ENCODE measurements around the gene HIBADH.

The HIBADH gene

GRCh38 chr7:27478556-27478955, 184.1 kb downstream of the HIBADH start:
- H3K36me3 Mint-ChIP-seq, result no peaks in the 10 kb centered on the region
- no peaks in the 10 kb centered on the region for H3K9me3 Mint-ChIP-seq
- no peak overlapping the region for H3K27ac Mint-ChIP-seq
- H3K27me3 Mint-ChIP-seq, result peaks cover 3% of the 10 kb centered on the region
- H3K4me1 Mint-ChIP-seq, result no peaks in the 10 kb centered on the region
- CTCF ChIA-PET, result no interaction called here
- DNase-seq, result no peak
- H3K4me3 Mint-ChIP-seq, result no peak overlapping the region

DNA sequence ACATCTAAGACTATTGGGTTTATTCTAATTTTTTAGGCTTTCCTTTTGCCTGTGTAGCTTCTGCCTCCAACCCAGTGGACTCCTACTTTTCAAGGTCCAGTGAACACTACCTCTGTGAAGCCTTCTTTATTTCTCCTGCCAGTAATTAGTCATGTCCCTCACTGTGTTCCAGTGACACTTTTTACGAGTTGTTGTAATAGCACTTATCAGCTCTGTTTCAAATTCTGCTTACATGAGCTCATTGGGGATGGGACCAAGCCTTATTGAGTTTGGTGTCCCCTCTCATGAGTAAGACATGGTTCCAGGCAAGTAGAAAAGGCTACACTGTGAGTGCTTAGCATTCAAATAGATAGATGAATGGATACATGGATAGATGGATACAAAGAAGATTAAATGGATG, 184.6 kb downstream of the HIBADH start:
- CTCF ChIA-PET, result no interaction called here
- DNase-seq, result no peak

DNA sequence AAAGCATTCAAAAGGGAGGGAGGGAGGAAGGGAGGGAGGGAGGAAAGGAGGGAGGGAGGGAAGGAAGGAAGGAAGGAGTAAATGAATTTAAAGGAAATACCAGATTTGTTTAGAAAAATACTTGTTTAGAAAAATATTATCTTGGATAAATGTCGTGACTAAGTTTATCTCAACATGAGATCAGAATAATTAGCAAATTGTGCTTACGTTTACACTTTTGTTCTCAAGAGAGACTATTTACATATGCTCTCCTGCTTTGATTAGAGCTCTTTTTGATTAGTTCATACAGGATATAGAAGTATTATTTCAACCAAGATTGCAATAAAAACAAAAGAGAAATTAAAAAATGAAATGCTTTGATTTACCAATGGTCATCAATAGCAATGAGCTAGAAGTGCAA, 186.2 kb downstream of the HIBADH start:
- DNase-seq, result no peak
- CTCF ChIA-PET, result no interaction called here
- H3K4me1 Mint-ChIP-seq, result no peaks in the 10 kb centered on the region
- peaks cover 3% of the 10 kb centered on the region for H3K27me3 Mint-ChIP-seq
- H3K27ac Mint-ChIP-seq, result no peak overlapping the region
- no peaks in the 10 kb centered on the region for H3K36me3 Mint-ChIP-seq
- H3K4me3 Mint-ChIP-seq, result no peak overlapping the region
- H3K9me3 Mint-ChIP-seq, result no peaks in the 10 kb centered on the region

More for the DNA sequence above, 184.6 kb downstream of the HIBADH start:
- H3K36me3 Mint-ChIP-seq, result no peaks in the 10 kb centered on the region
- no peaks in the 10 kb centered on the region for H3K4me1 Mint-ChIP-seq
- no peak overlapping the region for H3K4me3 Mint-ChIP-seq
- H3K27ac Mint-ChIP-seq, result no peak overlapping the region
- H3K27me3 Mint-ChIP-seq, result peaks cover 3% of the 10 kb centered on the region
- H3K9me3 Mint-ChIP-seq, result no peaks in the 10 kb centered on the region

Measured in activated naive CD4-positive, alpha-beta T cell treated with anti-CD3 and anti-CD28 coated beads, Interleukin-2, amount 10 ng/mL, durations not matched to agents 7 days and 5 days (primary cell).